ENCODE results near the gene DYNLT2. TPM values are rescaled to one million over a fixed set of nuclear protein-coding genes. Genes with fewer than 3 reads are reported as not detected.

DYNLT2 gene
- total and polyA plus RNA-seq, 2 of the 13 experiments (the other 11 are each of a cell fraction or from before 2014, with no cell fraction given): 2.1 to 4.3 TPM

- no peak for TF ChIP-seq EZH2 (conservative IDR thresholded peaks at IDR 0.05; ENCODE audit: low read depth, low read length)
- TF ChIP-seq NFKBIZ (CRISPR knock-in tag; IDR thresholded peaks at IDR 0.05): no peak
- TF ChIP-seq ZNF143 (CRISPR knock-in tag; IDR thresholded peaks at IDR 0.05): no peak
- TF ChIP-seq, protein P1, sequence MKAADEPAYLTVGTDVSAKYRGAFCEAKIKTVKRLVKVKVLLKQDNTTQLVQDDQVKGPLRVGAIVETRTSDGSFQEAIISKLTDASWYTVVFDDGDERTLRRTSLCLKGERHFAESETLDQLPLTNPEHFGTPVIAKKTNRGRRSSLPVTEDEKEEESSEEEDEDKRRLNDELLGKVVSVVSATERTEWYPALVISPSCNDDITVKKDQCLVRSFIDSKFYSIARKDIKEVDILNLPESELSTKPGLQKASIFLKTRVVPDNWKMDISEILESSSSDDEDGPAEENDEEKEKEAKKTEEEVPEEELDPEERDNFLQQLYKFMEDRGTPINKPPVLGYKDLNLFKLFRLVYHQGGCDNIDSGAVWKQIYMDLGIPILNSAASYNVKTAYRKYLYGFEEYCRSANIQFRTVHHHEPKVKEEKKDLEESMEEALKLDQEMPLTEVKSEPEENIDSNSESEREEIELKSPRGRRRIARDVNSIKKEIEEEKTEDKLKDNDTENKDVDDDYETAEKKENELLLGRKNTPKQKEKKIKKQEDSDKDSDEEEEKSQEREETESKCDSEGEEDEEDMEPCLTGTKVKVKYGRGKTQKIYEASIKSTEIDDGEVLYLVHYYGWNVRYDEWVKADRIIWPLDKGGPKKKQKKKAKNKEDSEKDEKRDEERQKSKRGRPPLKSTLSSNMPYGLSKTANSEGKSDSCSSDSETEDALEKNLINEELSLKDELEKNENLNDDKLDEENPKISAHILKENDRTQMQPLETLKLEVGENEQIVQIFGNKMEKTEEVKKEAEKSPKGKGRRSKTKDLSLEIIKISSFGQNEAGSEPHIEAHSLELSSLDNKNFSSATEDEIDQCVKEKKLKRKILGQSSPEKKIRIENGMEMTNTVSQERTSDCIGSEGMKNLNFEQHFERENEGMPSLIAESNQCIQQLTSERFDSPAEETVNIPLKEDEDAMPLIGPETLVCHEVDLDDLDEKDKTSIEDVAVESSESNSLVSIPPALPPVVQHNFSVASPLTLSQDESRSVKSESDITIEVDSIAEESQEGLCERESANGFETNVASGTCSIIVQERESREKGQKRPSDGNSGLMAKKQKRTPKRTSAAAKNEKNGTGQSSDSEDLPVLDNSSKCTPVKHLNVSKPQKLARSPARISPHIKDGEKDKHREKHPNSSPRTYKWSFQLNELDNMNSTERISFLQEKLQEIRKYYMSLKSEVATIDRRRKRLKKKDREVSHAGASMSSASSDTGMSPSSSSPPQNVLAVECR (CRISPR knock-in tag; IDR thresholded peaks at IDR 0.05; ENCODE audit: borderline replicate concordance): peak; percentile 46
- TF ChIP-seq HOXA7 (CRISPR knock-in tag; IDR thresholded peaks at IDR 0.05): no peak
- no peak for TF ChIP-seq NCOA2 (CRISPR knock-in tag; IDR thresholded peaks at IDR 0.05)
- TF ChIP-seq CEBPG (CRISPR knock-in tag; IDR thresholded peaks at IDR 0.05): no peak
- TF ChIP-seq HMGA1 (CRISPR knock-in tag; conservative IDR thresholded peaks at IDR 0.05): no peak
- no peak for TF ChIP-seq ARID2 (CRISPR knock-in tag; IDR thresholded peaks at IDR 0.05; ENCODE audit: borderline replicate concordance)
- no peak for TF ChIP-seq SETDB1 (CRISPR knock-in tag; IDR thresholded peaks at IDR 0.05; ENCODE audit: borderline replicate concordance)
- no peak for TF ChIP-seq ZNF260 (CRISPR knock-in tag; IDR thresholded peaks at IDR 0.05; ENCODE audit: borderline replicate concordance, low read depth)
- TF ChIP-seq HNRNPLL (IDR thresholded peaks at IDR 0.05; ENCODE audit: low read depth, low read length, poor library complexity, severe bottlenecking): no peak
- TF ChIP-seq FOXO1 (CRISPR knock-in tag; IDR thresholded peaks at IDR 0.05): no peak
- no peak for TF ChIP-seq CENPX (CRISPR knock-in tag; IDR thresholded peaks at IDR 0.05)
- no peak for TF ChIP-seq ZBTB21 (CRISPR knock-in tag; IDR thresholded peaks at IDR 0.05)
- TF ChIP-seq, protein P2, sequence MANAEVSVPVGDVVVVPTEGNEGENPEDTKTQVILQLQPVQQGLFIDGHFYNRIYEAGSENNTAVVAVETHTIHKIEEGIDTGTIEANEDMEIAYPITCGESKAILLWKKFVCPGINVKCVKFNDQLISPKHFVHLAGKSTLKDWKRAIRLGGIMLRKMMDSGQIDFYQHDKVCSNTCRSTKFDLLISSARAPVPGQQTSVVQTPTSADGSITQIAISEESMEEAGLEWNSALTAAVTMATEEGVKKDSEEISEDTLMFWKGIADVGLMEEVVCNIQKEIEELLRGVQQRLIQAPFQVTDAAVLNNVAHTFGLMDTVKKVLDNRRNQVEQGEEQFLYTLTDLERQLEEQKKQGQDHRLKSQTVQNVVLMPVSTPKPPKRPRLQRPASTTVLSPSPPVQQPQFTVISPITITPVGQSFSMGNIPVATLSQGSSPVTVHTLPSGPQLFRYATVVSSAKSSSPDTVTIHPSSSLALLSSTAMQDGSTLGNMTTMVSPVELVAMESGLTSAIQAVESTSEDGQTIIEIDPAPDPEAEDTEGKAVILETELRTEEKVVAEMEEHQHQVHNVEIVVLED (CRISPR knock-in tag; IDR thresholded peaks at IDR 0.05; ENCODE audit: borderline replicate concordance): no peak
- TF ChIP-seq, protein P3, sequence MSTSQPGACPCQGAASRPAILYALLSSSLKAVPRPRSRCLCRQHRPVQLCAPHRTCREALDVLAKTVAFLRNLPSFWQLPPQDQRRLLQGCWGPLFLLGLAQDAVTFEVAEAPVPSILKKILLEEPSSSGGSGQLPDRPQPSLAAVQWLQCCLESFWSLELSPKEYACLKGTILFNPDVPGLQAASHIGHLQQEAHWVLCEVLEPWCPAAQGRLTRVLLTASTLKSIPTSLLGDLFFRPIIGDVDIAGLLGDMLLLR (CRISPR knock-in tag; IDR thresholded peaks at IDR 0.05): no peak
- TF ChIP-seq, protein P4, sequence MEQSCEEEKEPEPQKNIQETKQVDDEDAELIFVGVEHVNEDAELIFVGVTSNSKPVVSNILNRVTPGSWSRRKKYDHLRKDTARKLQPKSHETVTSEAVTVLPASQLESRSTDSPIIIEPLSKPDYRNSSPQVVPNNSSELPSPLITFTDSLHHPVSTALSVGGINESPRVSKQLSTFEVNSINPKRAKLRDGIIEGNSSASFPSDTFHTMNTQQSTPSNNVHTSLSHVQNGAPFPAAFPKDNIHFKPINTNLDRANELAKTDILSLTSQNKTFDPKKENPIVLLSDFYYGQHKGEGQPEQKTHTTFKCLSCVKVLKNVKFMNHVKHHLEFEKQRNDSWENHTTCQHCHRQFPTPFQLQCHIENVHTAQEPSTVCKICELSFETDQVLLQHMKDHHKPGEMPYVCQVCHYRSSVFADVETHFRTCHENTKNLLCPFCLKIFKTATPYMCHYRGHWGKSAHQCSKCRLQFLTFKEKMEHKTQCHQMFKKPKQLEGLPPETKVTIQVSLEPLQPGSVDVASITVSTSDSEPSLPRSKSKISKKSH (CRISPR knock-in tag; IDR thresholded peaks at IDR 0.05; ENCODE audit: borderline replicate concordance): no peak
- TF ChIP-seq FIP1L1 (IDR thresholded peaks at IDR 0.05; ENCODE audit: borderline replicate concordance, insufficient read depth, low read depth, low read length): no peak
- peak; percentile 24 for TF ChIP-seq RBM22 (optimal IDR thresholded peaks at IDR 0.05; ENCODE audit: low read length)
- peak; percentile 35; the same call in 1 of the 2 replicates for TF ChIP-seq GABPB1 (CRISPR knock-in tag; IDR thresholded peaks at IDR 0.05)
- TF ChIP-seq ZNF292 (CRISPR knock-in tag; IDR thresholded peaks at IDR 0.05; ENCODE audit: borderline replicate concordance, low read depth): 0 out of 2 replicates have a peak, but pooled peaks have one; percentile 5
These were observed 28.0 kb downstream of the DYNLT2 start (continued) for GRCh38 chr6:169723200-169723909.

All from HepG2 (cell line).